PC-3 (cell line): Measurements from ENCODE around the gene HOXB6. TPM values are rescaled to one million over a fixed set of nuclear protein-coding genes. Genes with fewer than 3 reads are reported as not detected.

Source experiments
- ATAC-seq: fragments of 200-7000 bp; cut with Tn5 transposase; 2 replicates; pipeline ENCODE4 v1.9.1; 2020; ENCODE audit warnings: mild to moderate bottlenecking, moderate library complexity
- BruUV-seq: library from RNA; stranded (reverse); fragments of 400-500 nt; replicated peaks from 2 replicates; lab custom pipeline; 2021; lab: Mats Ljungman, UMichigan
- CTCF ChIA-PET: fragments of 300-600 bp; sonication (Branson Sonifier 250); formaldehyde crosslinking; loops from one replicate; lab custom pipeline; 2022; ENCODE audit warnings: antibody characterized with exemption; lab: Charles Lee
- POLR2A ChIA-PET: fragments of 300-600 bp; sonication (Branson Sonifier 250); formaldehyde crosslinking; loops from one replicate; lab custom pipeline; 2022; ENCODE audit warnings: antibody characterized with exemption; ENCODE audit not compliant: unreplicated experiment; lab: Charles Lee
- DNase-seq: peaks from one replicate; pipeline ENCODE4 v3.0.0-alpha.2; 2015
- H2AFZ ChIP-seq: fragments of 300-600 bp; sonication (generic); 2 replicates; pipeline ENCODE4 v1.6.0; 2016; ENCODE audit warnings: antibody characterized with exemption, low read length
- H3F3A ChIP-seq: fragments of 300-600 bp; sonication (generic); one replicate; pipeline ENCODE4 v1.6.0; 2017; ENCODE audit warnings: antibody characterized with exemption, low read length, control low read depth, mild to moderate bottlenecking; ENCODE audit not compliant: unreplicated experiment
- H3K27ac ChIP-seq: fragments of 300-600 bp; sonication (generic); 2 replicates; pipeline ENCODE4 v1.5.1; 2016; ENCODE audit warnings: mild to moderate bottlenecking, low read length
- H3K27me3 ChIP-seq: fragments of 300-600 bp; sonication (generic); 2 replicates; pipeline ENCODE4 v1.6.1; 2016; ENCODE audit warnings: low read length, mixed read lengths
- H3K36me3 ChIP-seq: fragments of 300-600 bp; sonication (generic); 2 replicates; pipeline ENCODE4 v1.6.1; 2016; ENCODE audit warnings: low read depth, mixed run types, low read length, mixed read lengths
- H3K4me1 ChIP-seq: fragments of 300-600 bp; sonication (generic); 2 replicates; pipeline ENCODE4 v1.5.1; 2016; ENCODE audit warnings: low read length; ENCODE audit not compliant: insufficient read depth
- H3K4me2 ChIP-seq: fragments of 300-600 bp; sonication (generic); 2 replicates; pipeline ENCODE4 v1.6.0; 2016; ENCODE audit warnings: low read length
- H3K4me3 ChIP-seq: fragments of 300-600 bp; sonication (generic); 2 replicates; pipeline ENCODE4 v1.5.1; 2016; ENCODE audit warnings: mild to moderate bottlenecking, low read length, mixed read lengths
- H3K79me2 ChIP-seq: fragments of 300-600 bp; sonication (generic); 2 replicates; pipeline ENCODE4 v1.6.1; 2017; ENCODE audit warnings: low read length, mixed read lengths
- H3K9ac ChIP-seq: fragments of 300-600 bp; sonication (generic); 2 replicates; pipeline ENCODE4 v1.6.0; 2016; ENCODE audit warnings: mild to moderate bottlenecking, low read length
- H3K9me2 ChIP-seq: fragments of 300-600 bp; sonication (generic); replicated peaks from 2 replicates; pipeline ENCODE4 v1.6.1; 2016; ENCODE audit warnings: mixed run types, low read length, mixed read lengths
- H3K9me3 ChIP-seq: fragments of 300-600 bp; sonication (generic); 2 replicates; pipeline ENCODE4 v1.6.1; 2016; ENCODE audit warnings: low read length, mixed read lengths
- H4K20me1 ChIP-seq: fragments of 300-600 bp; sonication (generic); 2 replicates; pipeline ENCODE4 v1.6.1; 2016; ENCODE audit warnings: low read length, mixed read lengths
- CTCF ChIP-seq: fragments of 300-600 bp; sonication (generic); conservative IDR thresholded peaks from 2 replicates; pipeline ENCODE4 v1.5.1; 2017; ENCODE audit warnings: antibody characterized with exemption, low read depth, mild to moderate bottlenecking, low read length
- EZH2 ChIP-seq: fragments of 300-600 bp; sonication (generic); IDR thresholded peaks from one replicate; pipeline ENCODE4 v1.6.1; 2017; ENCODE audit warnings: antibody characterized with exemption, mild to moderate bottlenecking, low read length; ENCODE audit not compliant: unreplicated experiment
- EZH2phosphoT487 ChIP-seq: fragments of 300-600 bp; sonication (generic); IDR thresholded peaks from 2 replicates; pipeline ENCODE4 v1.6.1; 2018; ENCODE audit warnings: mild to moderate bottlenecking, antibody characterized with exemption, low read length, borderline replicate concordance
- intact Hi-C: fragments of 100-400 bp; cut with micrococcal nuclease; formaldehyde crosslinking; loops from 2 replicates; pipeline ENCODE4 v1.9.0; 2023
- total RNA-seq: library from RNA; depleted of rRNA; stranded (reverse); fragments of >200 nt; gene quantifications from 2 replicates; pipeline ENCODE4 v1.2.3, GENCODE V29; 2014

HOXB6 gene
- total RNA-seq, 1 experiment from 2014 or later: 9.5 TPM

GRCh38 chr17:48626245-48627117 lies 21.7 kb upstream of the HOXB6 start, which contains the start of gene HOXB9:
TSS of gene HOXB9 (minus strand) at chr17:48626358. CDS start at chr17:48626269, 89 bp downstream.
- Histone ChIP-seq H3K4me2 (peak within 1 kb of the TSS; percentile 85), H3K27ac (no peak within 1 kb of the TSS), H3K9ac (peak within 1 kb of the TSS; percentile 54), H3K79me2 (no peaks in the 10 kb centered on the region), H3K9me3 (no peaks in the 10 kb centered on the region), H3K4me1 (peaks cover 12% of the 10 kb centered on the region), H3K4me3 (peak within 1 kb of the TSS; percentile 70), H3K9me2 (no peaks in the 10 kb centered on the region), H3F3A (no peaks in the 10 kb centered on the region), H3K27me3 (peaks cover 67% of the 10 kb centered on the region), H2AFZ (peak within 1 kb of the TSS; percentile 88), H4K20me1 (no peaks in the 10 kb centered on the region), H3K36me3 (no peaks in the 10 kb centered on the region)
- ChIA-PET POLR2A (interaction anchor here (0.5 to 0.7 kb wide), 6 partner anchors 12 to 124 kb away, joined by 3 to 26 read pairs (median 4); partner anchors contain the start of genes HOXB5 and HOXB8), CTCF (interaction anchor here (0.6 kb wide), 1 partner anchor 10 kb away, joined by 3 read pairs; no protein-coding TSS in a partner anchor)
- TF ChIP-seq CTCF: no peak
- no peak for TF ChIP-seq EZH2phosphoT487
- TF ChIP-seq EZH2: peak; percentile 68
- TSS peak; percentile 15 for BruUV-seq
- intact Hi-C loops: no loop called here
- peak; percentile 65 for DNase-seq
- peak; percentile 20 for ATAC-seq

GRCh38 chr17:48625495-48626244 lies 20.9 kb upstream of the HOXB6 start:
- Histone ChIP-seq H3K27me3 (peaks cover 59% of the 10 kb centered on the region), H3K79me2 (no peaks in the 10 kb centered on the region), H3F3A (no peaks in the 10 kb centered on the region), H3K4me2 (peak overlapping the region; percentile 85), H3K27ac (no peak overlapping the region), H3K4me3 (peak overlapping the region; percentile 70), H3K36me3 (no peaks in the 10 kb centered on the region), H3K4me1 (peaks cover 12% of the 10 kb centered on the region), H3K9me3 (no peaks in the 10 kb centered on the region), H3K9ac (peak overlapping the region; percentile 54), H2AFZ (peak overlapping the region; percentile 88), H3K9me2 (no peaks in the 10 kb centered on the region), H4K20me1 (no peaks in the 10 kb centered on the region)
- TF ChIP-seq CTCF (no peak), EZH2 (no peak), EZH2phosphoT487 (peak; percentile 94)
- intact Hi-C loops: no loop called here
- ChIA-PET POLR2A (interaction anchor here (0.5 to 0.7 kb wide), 11 partner anchors 11 to 595 kb away, joined by 3 to 26 read pairs (median 4); partner anchors contain the start of genes HOXB13, HOXB5 and HOXB8), CTCF (interaction anchor here (0.6 to 1.2 kb wide), 5 partner anchors 10 to 381 kb away, joined by 3 to 21 read pairs (median 4); no protein-coding TSS in a partner anchor)
- DNase-seq: peak; percentile 77
- TSS peak; percentile 16 for BruUV-seq
- ATAC-seq: peak; percentile 84
